ENCODE measurements around the gene CHST6. TPM values are rescaled to one million over a fixed set of nuclear protein-coding genes. Genes with fewer than 3 reads are reported as not detected.

The CHST6 gene
- total RNA-seq, 1 experiment from 2014 or later = 1.8 TPM

DNA sequence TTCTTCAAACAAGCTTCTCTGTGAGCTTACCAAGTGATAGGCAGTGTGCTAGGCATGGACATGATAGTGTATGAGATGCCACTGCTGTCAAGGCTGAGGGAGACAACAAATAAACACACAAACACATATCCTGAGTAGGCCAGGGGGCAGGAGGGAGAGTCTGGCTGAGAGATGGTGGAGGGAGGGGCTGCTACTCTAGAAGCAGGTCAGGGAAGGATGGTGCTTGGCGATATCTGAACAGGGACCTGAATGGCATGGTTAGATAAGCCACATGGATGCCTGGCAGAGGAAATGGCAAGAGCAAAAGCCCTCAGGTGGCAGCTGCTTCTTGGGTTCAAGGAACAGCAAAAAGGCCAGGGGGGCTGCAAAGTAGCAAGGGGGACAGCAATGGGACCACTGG is 8.6 kb upstream of the CHST6 start:
- DNase-seq (ENCODE audit: low read depth) = no peak

DNA sequence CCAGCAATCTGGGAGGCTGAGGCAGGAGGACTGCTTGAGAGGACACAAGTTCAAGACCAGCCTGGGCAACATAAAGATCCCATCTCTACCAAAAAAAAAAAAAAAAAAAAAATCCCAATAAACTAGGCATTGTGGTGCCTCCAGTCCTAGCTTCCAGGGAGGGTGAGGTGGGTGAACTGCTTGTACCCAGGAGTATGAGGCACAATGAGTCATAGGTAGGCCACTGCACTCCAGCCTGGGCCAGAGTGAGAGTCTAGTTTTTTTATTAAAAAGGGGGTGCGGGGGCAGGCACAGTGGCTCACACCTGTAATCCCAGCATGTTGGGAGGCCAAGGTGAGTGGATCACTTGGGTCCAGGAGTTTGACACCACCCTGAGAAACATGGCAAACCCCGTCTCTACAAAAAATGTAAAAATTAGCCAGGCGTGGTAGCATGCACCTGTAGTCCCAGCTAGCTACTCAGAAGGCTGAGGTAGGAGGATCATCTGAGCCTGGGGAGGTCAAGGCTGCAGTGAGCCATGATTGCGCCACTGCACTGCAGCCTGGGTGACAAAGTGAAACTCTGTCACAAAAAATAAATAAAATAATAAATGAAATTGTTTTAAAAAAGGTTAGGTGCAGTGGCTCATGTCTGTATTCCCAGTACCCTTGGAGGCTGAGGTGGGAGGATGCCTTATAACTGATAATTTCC is 7.8 kb upstream of the CHST6 start:
- DNase-seq (ENCODE audit: low read depth) = no peak

DNA sequence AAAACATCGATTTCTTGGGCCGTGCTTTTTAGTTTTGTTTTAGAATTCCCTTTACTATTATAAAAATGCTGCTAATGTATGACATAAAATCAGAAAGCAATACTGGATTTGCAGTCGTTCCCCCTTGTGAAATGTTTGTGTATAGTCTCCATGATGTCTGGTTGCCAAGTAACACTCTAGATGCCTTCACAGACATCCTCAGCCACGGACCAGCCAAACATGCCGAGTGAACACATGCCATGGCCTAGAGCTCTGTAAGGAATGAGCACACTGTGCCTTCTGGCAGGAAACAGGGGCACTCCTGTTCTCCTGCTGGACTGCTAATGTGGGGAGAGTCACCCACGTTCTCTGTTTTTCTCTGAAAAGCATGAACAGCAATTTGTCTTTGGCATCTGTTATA is 6.6 kb upstream of the CHST6 start:
- DNase-seq (ENCODE audit: low read depth) = peak; percentile 80

DNA sequence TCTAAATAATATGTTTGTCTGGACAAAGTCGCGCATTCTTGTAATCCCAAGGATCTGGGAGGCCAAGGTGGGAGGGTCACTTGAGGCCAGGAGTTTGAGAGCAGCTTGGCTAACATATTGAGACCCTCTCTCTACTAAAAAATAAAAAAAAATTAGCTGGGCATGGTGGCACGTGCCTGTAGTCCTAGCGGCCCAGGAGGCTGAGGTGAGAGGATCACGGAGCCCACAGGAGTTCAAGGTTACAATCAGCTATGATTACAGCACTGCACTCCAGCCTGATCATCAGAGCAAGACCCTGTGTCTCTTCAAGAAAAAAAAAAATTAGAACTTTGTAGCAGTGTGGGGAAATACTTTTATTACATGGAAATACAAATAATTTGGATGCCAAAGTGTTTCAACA is 6.1 kb upstream of the CHST6 start:
- DNase-seq (ENCODE audit: low read depth) = no peak

DNA sequence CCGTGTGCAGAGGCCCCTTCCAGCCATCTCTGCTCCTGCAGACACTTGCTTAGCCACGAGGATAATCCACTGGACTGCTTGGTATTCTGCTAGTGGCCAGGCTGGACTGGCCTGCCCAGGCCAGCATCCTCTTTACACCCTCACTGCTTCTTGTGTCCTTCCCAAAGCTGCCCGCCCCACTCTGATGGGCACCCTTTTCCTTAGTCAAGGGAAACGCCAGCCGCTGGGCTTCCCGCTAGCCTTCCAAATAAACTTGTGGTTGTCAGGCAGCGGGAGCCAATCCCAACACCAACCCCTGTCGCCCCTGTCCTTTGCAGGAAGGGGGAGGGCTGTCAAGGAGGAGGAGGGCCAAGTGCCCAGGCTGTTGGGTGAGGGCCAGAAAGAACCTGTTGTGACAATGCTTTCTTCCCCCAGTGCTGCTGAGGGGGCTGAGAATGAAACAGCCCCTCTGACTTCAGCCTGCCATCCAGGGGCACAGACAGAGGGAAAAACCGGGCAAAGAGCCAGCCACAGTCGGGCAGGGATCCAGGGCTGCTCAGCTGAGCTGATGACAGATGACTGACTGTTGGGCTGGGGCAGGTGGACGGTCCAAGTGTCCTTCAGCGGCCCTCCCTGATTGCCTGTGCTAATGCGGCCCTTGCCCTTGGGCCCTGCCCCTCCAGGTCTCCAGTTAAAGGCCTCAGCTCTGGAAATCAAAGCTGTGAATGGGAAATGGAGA is 3.5 kb upstream of the CHST6 start:
- DNase-seq (ENCODE audit: low read depth) = peak; percentile 42

DNA sequence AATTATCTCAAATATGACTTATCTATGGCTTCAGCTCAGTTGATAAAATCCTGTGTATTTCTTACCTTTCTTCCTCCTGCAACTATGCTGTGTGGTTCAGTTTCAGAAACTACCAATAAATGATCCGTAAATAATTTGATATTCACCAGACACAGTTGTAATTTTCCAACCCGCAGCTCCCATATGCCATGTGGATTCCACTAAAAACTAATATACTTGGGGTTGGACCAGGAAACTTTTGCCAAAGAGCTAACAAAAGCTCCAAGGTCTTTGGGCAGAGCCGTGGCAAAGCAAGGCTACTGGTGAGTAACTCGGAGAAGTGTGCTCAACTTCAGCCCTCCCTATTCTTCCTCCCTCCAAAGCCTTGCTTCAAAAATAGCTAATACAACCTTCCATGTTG is 2.3 kb upstream of the CHST6 start:
- no peak for DNase-seq (ENCODE audit: low read depth)

DNA sequence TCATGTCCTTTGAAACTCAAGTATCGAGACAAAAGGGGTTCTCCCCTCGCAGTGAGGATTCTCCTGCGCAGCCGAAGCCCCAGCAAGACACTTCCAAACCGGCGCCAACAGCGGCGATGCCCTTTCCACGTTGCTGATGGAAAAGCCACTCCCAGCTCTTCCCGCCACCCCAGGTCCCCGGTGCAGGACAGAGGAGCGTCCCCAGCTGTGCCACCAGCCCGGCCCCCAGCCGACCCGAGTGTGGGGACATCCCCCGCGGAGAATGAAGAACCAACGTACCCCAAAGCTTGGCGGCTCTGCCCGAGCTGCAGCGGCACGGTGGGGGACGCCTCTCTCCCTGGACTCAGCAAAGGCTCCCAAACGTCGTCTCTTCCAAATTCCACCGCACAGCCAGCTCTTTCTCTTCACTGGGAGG is 573 bp downstream of the CHST6 start:
- DNase-seq (ENCODE audit: low read depth) = no peak

DNA sequence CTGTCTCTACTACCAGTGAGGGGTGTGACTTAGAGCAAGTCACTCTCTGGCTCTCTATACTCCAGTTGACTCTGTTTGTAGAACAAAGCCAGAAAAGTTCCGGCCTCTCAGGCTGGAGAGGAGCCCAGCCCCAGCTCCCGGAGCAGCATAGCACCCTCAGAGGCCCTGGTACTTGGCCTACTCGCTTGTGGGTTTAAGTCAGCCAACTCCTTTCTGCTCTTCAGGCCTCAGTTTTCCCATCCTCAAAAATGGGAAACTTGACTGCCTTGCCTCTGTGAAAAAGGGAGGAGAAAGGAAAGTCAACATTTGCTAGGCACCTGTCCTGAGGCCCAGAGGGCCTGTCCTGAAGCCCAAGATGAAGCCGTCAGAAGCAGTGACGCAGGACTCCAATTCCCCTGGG is 1.1 kb downstream of the CHST6 start:
- no peak for DNase-seq (ENCODE audit: low read depth)

DNA sequence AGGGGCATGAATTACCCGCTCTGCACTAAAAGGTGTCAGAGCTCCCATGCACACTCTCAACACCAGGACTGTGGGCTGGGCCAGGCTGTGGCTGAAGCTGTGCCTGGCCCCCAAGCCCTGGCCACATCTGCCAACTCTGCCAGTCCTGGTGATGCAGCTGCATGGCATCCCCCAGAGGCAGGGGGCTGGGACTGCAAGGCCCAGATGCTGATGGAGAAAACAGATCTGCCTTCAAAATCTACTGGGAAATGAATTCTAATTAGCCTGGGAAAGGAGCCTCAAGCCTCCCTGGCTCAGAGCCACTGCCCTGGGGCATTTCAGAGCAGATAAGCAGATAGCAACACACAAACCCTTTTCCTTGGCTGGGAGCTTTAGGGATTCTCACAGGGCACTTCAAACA is 3.4 kb downstream of the CHST6 start:
- no peak for DNase-seq (ENCODE audit: low read depth)

DNA sequence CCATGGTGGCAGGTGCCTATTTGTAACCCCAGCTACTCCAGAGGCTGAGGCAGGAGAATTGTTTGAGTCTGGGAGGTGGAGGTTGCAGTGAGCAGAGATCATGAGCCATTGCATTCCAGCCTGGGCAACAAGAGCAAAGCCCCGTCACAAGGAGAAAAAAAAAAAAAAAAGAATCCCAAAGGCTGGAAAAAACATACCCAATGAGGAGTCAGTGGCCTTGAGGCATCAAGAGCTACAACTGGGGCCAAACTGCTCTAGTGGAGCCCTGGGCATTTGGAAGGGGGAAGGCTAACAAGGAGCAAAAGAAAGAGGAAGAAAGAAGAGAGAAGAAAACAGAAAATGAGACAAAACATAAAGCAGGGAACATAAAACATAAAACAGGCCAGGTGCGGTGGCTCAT is 6.9 kb downstream of the CHST6 start:
- DNase-seq (ENCODE audit: low read depth) = no peak

DNA sequence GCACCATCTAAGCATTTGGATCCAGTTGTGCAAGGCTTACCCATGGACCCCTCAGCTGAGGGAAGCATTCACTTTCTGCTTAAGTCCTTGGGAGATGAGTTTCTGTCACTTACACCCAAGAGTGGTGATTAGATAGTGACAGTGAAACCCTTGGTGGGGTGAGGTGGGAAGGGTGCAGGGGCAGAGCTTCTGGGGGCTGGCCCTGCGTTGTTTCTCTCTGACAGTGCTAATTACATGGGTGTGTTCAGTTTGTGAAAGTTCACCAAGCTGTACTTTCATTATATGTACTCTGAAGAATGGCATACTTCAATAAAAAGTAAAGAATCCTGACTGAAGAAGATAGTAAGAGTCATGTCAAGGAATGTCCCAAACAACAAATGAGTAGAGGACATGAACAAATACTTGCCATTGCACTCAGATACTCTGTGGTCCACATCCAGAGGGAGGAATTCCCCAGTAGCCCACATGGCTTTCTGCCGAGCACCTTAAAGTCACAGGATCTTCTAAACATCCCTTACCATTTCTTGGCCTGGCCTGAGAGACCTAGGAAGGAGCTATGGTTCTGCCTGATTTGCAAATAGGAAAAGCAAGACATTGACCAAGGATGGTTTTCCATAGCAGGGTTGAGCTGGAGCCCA is 8.4 kb downstream of the CHST6 start:
- DNase-seq (ENCODE audit: low read depth) = peak; percentile 20

DNA sequence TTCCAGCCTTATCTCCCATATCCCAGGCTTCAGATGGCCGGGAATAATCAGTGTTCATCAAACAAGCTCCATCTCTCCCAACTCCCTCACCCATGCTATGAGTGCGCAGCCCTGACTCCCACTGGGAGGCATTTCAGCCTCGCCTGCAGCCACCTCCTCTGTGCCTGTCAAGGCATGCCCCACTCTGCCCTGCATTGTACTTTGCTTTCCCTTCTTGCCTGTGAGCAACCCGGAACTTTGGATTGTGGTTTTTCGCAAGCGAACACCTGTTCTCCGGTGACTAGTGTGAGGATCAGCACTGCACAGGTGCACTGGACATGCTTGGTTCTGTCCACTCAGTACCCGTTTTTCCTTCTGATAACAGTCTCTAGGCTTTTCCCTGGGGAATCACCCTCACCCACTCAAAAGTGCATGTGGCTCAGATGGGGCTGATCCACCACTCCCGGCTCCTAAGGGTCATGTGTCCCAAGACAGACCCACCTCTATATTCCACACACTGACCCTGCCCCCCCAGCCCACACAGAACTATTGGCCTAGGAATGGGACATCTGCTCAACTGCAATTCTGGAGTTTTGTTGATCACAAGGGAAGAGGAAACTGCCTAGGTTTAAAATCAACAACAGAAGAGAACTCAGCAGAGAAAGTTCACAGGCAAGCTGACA is 9.1 kb downstream of the CHST6 start:
- peak; percentile 88 for DNase-seq (ENCODE audit: low read depth)

DNA sequence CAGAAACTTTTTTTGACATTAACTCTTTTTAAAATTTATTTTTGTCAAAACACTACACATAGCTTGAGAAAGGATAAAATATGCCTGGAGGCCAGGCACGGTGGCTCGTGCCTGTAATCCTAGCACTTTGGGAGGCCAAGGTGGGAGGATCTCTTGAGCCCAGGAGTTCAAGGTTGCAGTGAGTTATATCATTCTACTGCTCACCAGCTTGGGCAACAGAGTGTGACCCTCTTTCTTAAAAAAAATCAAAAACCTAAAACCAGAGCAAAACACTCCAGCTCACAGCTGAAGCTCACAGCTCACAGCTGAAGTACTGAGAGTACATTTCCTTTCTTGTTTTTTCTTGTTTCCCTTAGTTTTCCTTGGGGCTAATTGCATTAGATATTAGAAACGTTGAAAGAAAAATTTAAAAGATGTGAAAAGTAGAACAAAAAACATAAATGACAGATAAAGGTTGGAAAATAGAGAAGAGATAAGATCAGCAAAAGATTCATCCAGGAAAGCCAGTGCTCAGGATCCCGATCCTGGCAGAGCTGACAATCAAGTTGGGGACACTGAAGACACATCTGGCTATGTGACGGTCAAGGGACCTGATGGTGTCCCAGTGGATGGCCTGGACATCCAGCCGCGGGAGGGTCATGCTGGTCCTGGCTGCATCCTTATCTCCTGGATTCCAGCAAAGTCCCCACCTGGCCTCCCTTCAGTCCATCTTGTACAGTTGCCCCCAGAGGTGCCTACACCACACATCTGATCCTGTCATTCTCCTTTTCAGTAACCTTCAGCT is 9.8 kb downstream of the CHST6 start:
- DNase-seq (ENCODE audit: low read depth) = no peak

DNA sequence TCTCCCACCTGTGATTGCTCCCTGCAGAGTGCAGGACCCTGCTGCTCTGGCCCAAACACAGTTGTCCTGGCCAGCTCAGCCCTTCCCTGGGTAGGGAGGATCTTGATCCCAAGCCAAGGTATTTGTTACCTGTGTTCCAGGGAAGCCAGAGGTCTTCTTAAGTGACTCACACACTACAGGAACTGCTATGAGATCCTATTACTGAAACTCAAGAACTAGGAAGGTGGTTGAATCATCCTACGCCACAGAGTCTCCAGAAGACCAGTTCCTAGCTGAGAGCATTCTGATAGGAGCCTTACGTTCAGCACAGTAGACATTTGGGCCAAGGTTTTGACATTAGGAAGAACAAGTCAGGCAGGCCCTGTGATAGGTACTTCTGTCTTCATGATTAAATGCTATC is 12.0 kb downstream of the CHST6 start:
- DNase-seq (ENCODE audit: low read depth) = peak; percentile 34

DNA sequence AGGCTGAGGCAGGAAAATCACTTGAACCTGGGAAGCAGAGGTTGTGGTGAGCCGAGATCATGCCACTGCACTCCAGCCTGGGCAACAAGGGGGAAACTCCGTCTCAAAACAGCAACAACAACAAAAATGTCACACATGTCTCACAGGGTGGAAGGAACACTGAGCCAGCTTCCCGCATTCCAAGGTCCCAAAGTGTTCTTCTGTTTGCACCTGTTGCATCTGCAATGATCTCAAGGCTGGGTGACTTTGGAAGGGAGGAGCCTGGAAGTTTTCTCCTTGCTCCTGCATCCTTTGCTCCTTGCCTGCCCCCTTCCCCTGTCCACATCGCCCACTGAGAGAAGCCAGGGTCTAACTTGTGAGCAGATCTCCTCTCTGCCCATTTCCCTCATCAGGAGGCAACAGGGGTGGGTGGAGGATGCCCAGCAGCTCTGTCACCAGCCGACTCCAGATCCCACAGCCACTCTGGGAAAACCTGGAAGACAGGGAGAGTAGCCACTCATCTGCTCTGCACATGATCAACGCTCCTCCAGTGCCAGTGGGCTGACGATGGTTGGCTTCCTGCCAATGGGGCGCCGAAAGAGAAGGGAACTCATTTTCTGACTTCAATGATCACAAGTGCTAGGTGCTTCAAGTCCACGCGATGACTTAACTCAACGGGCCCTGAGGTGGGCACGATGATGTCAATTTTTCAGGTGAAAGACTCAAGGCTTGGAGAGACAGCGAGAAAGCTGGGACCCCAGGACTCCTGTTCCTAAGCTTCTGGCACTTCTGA is 12.6 kb downstream of the CHST6 start:
- no peak for DNase-seq (ENCODE audit: low read depth)

DNA sequence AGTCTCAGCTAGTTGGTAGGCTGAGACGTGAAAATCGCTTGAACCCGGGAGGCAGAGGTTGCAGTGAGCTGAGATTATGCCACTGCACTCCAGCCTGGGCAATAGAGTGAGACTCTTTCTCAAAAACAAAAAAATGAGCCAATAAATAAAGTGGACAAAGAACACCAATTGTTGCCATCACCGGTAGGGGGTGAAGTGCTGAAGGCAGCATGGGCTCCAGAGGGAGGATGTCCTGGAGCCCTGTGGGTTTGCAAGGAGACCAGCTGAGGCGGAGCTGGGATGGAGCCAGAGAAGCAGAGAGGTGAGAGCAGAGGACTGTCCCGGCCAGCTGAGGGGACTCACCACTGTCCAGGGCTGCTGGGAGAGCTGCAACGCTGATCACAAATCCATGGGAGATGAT is 13.8 kb downstream of the CHST6 start:
- no peak for DNase-seq (ENCODE audit: low read depth)

DNA sequence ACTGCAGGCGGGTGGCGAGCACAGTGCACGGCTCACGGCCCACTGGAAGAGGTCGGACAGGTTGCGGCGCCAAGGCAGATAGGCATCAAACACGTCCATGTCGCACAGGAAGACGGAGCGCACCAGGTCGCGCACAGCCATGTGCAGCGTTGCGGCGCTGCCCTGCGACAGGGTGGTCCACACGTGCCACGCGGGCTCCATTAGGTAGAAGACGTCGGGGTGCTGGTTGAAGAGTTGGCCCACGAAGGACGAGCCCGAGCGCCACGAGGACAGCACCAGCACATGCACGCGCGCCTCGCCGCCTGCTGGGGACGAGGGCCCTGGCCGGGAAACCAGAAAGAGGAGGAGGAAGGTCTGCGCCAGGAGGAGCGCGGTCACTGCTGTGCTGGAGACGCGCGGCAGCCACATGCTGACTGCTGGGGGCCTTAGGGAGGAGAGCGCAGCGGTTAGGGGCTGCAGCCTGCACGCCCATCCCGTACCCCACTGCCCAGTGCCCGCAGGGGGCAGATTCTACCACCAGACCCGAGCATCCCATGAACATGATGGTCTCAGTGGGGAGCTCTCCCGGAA is 15.7 kb downstream of the CHST6 start:
- no peak for DNase-seq (ENCODE audit: low read depth)

DNA sequence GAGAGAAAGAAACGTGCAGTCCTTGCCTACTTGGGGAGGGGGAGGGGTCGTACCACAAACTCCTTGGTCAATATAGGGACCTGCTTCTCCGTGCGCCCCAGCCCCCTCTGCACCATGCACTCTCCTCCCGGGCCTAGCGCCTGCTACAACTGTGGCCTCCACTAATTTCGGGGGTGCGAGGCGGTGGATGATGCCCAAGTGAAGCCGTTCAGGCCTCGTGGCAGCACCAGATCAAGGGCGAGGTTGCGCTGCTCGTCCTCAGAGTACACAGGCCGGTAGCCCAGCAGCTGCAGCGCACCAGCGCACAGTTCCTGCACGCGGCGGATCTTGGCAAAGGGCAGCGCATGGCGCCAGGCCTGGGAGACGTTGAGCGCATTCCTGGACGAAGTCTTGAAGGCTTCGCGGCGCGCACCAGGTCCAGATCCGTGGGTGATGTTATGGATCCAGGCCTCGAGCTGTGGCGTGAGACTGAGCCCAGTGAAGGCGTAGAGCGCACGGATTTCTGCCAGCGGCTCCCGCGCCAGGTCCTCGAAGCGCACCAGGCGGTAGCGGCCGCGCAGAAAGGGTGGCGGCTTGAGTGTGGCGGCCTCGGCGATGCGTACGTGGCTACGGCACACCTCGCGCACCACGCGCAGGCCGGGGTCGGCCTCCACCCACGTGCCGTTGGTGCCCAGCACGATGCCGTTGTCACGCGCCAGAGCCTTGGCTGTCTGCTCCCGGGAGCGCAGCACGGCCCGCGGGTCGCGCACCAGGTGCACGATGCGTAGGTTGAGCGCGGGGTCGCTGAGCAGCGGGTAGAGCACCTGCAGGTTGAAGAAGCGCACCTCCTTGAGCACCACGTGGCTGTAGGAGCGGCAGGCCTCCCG is 16.5 kb downstream of the CHST6 start:
- no peak for DNase-seq (ENCODE audit: low read depth)

DNA sequence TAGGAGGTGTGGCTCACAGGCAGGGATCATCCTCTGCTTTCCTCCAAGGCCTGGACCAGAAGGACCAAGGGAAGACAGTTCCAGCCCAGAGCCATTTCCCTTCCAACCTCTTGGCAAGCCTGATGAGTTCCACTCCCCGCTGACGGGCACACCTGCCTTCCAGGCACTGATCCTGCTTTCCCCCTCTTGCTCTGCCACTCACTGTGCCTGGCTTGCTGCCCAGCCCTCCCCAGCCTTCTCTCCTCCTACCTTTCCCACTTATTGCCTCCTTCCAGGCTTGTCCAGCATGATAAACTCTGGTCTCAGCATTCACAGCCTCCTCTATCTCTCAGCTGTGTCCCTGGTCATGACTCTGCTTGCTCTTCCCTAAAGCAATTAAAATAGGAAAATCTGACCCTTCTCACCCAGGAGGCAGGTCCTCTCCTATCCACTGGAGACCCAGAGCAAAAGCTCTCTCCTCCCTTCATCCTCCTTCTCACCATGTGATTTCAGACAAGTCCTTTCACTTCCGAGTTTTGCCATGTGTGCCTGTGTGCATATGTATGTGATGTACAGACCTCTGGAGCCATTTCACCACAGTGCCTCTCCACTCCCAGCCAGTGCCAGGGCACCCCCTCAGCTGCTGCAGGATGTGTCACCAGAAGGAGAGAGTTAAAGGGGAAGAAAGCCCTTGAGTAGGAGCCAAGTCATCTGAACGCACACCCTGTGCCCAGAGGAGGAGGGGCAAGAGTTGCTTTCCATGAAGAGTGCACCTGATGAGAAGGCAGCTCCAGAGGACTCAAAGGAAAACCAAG is 17.4 kb downstream of the CHST6 start:
- peak; percentile 24 for DNase-seq (ENCODE audit: low read depth)

Data from LHCN-M2 (cell line).